Ureter (tissue), 1 donor: Measurements from ENCODE around the gene PLEKHG5. TPM values are rescaled to one million over a fixed set of nuclear protein-coding genes. Genes with fewer than 3 reads are reported as not detected.
"Not testable (repeated sequence)": the region's sequence is repeated elsewhere in the genome, so short reads cannot be mapped to it uniquely, and the experiment has no call there.

Source experiments
- DNase-seq: peaks from one replicate; pipeline ENCODE4 v3.0.0-alpha.2; 2020; ENCODE audit warnings: low spot score
- total RNA-seq: library from RNA; stranded (reverse); gene quantifications from one replicate; pipeline ENCODE4 v1.2.4, GENCODE V29; 2023
- donor health status: DM: yes; HTN: yes; CAD: no.

PLEKHG5 gene
- total RNA-seq, 1 donor from 2014 or later, result 17.7 TPM

DNA sequence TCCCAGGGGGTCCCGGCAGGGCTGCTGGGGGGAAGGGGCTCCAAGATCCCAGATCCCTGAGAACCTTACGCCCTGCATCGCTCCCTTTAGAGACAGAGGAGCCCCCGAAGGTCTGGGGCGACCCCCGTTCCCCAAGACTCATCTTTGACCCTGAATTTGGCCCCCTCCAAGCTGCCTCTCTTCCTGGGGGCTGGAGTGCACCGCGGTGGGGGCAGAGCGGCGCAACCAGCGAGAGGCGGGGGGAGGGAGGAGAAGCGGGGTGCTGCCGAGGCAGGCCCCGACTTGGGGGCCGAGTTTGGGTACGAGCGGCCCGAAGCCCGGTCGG, 5.4 kb upstream of the PLEKHG5 start:
- no peak for DNase-seq

DNA sequence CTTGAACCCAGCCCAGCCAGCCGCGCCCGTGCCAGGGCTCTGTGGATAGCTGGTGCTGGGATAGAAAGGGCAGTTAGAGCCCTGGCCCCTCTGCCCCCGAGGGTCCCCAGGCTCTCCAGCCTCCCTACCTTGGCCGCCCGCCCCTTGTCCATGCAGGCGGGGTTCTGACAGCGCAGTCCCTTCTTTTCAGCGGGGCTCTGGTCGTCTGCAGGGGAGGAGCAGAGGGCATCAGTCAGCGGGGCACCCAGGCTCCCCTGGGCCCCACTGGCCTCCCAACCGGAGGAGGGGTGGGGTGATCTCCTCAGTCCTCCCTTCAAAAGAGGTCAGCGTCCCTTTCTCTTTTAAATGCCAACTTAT, 4.9 kb upstream of the PLEKHG5 start:
- no peak for DNase-seq

DNA sequence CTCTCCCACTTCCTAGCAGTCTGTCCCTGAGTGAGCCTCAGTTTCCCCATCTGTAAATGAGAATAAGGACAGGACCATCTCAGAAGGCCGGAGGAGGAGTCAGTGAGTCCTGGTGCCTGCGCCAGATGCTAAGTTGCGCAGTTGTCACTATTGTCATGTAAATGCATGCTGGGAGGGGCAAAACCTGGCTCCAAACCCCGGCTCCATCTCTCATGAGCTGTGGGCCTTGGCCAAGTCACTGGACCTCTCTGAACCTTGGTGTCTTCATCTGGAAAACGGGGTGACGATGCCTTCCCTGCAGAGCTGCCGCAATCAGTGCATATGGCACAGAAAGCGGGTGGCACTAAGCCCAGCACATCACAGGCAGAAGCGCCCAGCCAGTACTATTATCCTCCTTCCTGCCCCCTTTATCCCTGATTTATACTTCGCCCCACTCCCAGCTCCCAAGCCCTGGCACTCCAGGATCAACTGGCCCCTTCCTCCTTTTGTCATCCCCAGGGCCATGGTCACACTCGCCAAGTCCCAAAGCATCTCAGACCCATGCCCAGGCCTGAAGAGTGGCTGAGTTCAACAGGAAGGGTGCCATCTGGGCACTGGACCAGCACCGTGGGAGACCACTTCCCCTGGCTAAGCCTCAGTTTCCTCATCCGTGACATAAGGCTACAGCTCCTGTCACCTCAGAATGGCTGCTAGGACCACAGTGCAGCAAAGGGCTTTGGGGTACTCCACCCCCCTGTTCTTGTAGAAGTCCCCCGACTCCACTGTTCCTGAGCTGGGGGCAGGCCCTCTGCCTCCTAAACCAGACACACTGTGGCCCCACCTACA, 4.3 kb upstream of the PLEKHG5 start:
- no peak for DNase-seq

DNA sequence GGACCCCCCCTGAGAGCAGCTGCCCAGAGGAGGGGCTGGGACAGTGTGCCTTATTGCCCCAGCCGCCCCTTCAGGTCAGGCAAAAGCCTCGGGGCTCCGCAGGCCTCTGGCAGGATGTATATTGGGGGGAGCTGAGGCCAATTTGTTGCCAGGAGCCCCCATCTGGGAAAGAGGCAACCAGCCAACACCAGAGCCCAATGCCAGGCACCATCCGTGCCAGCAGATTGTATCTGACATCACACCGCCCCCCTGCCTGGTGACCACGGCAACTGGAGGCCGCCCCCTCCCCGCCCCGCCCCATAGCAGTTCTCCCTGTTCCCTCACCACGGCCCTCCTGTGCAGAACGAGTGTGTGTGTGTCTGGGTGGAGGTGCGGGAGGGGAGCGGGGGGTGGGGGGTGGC, 3.6 kb upstream of the PLEKHG5 start:
- DNase-seq, result no peak

DNA sequence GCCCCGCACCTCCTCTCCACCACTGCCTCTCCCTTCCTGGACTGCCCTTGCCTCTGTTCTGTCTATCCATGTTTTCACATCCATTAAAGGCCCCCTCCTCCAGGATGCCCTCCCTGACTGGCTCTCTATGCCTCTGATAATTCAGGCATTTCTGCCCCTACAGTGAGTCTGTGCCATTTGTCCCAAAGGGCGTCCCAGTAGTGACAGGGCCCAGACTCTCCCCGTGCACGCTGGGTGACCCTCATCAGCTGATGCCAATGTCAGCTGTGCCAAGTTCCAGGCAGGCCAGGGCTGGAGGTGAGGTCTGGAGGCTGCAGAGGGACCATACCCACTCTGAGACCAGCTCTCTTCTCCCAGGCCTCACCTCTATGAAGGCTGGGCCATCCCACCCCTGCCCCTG, 3.2 kb upstream of the PLEKHG5 start:
- no peak for DNase-seq

DNA sequence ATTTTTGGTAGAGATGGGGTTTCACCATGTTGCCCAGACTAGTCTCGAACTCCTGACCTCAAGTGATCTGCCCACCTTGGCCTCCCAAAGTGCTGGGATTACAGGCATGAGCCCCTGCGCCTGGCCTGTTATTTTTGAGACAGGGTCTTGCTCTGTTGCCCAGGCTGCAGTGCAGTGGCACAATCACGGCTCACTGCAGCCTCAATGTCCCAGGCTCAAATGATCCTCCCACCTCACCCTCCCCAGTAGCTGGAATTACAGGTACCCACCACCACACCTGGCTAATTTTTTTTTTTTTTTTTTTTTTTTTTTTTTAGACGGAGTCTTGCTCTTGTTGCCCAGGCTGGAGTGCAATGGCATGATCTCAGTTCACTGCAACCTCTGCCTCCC, 2.4 kb upstream of the PLEKHG5 start:
- not testable (repeated sequence) for DNase-seq

DNA sequence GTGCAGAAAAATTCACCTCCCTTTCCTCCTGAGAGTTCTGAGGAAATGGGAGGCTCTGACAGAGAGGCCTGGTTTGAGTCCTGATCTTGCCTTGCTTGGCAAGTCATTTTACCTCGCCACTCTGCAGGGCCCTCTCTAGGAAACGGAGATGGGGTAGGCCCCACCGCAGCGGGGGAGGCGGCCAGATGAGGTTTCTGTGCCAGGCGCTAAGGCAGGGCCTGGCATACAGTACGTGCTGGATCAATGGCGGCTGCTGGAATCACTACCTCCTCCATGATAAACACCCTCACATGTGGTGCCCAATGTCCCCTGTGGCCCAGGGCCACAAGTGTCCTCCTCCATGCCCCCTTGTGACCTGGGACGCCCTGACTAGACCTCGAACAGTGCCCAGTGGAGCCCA, 499 bp upstream of the PLEKHG5 start:
- no peak for DNase-seq

DNA sequence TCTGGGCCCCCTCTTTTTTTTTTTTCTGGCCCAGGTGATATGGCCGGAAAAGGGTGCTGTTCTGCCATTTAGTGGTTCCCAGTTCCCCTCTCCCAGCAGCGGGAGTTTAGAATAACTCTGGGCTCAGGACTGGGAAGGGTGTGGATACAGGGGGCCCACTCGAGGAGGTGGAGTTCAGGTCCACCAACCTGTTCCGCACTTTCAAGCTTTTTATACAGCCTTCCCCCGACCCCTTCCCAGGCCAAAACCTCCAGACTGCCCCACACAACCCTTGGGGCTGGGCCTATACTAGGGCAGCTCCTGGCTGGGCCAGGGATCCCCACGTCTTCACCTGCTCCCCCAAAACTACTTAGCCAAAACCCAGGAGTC, 402 bp downstream of the PLEKHG5 start:
- no peak for DNase-seq

DNA sequence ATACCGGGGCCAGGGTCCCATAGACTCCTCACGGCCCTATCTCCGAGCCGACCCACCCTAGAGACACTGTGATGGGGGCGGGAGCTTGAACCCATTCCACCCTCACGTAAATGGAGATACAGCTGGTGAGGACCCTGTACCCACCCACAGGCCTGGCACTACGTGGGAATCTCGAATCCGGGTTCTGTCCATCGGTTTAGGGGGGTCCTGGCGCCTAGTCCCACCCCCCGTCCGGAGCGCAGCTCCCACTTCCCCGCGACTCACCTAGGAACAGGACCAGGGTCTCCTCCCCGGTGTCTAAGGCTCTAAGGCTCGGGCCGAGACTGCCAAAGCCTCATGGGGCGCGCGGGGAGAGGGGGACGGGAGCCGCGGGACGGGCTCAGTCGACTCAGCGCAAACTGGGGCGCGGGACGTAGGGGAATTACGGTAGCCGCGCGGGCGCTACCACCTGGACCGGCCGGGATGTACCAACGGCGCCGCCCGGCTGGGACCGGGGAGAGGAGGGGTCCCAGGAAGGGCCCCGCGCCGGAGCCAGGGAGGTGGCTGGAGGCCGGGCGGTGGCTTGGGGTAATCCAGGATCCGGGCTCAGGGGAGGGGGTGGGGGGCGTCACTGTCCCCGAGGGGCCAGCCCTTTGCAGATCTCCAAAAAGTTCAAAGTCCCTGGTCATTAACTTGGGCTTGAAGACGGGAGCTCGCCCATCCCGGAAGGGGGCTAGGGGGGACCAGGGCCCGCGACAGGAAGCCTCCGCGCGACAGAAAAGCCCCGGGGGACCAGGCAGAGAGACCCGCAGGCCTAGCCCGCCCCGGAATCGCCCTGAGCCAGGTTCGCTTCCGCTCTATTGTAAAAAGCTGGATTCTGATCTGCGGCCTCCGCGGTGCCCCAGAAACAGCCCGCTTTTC, 1.0 kb downstream of the PLEKHG5 start:
- DNase-seq, result peak; percentile 72

DNA sequence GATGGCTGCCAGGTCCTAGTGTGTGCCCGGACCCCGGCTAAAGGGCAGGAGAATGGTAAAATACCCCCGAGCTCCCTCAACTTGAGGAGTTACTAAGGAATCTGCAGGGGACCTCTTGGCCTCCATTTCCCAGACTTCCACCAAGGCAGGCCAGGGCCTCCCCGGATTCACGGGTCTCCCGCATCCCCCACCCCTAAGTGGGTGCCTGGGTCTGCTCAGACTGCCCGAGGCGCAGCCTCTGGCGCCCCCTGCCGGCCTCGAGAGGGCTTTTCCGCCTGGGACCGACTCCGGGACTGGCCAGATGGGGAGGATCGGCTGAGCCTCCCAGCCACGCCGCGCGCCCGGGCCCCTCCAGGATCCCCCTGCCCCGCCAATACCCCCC, 1.7 kb downstream of the PLEKHG5 start:
- peak; percentile 67 for DNase-seq

DNA sequence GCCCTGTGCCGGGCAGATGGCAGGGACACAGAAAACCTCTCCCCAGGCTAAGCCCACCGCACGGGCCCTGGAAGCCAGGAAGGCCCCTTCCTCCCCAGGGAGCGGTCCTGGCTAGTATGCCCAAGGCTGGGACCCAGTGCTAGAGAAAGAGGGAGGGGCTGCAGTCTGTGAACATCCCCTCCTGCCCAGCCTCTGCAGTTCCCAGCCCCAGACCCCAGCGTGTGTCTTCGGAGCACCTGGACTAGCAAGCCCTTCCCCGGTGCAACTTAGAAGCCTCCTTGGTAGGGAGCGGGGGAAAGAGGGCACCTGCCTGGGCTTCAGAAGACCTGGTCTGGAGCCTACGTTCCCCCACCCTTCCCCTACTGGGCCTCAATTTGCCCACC, 2.1 kb downstream of the PLEKHG5 start:
- DNase-seq, result no peak

DNA sequence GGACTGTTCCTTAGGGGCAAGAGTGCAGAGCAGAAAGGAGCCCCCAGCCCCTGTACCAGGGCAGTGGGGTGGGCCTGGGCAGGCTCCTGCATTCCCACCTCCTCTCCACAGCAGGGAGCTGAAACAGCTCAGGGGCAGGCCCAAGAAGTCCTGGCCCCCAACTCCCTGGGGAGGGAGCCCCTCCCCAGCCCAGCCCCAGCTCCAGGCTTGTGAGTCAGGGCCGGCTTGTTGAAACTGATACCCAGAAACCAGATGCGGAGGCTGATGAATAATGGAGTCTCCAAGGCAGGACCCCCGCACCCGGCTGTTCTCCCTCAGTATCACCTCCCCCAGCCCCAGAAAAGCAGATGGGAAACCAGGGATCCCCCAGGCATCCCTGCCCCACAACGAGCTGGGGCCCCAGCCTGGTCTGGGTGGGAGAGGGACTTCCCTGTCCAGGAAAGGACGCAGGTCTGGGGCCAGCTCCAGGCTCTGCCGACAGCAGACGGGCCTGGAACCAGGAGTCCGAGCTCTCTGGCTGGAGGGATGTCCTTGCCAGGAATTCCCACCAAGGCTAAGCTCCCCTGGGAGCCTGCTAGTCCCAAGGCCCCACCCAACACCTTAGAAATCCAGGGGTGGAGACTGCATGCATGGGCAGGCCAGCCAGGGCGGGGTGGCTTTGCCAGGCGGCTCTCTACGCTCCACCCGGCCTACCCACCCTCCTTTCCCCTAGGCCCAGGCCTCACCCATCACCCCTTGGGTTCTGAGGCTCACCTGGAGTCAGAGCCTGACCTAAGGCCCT, 2.7 kb downstream of the PLEKHG5 start:
- DNase-seq, result peak; percentile 73

DNA sequence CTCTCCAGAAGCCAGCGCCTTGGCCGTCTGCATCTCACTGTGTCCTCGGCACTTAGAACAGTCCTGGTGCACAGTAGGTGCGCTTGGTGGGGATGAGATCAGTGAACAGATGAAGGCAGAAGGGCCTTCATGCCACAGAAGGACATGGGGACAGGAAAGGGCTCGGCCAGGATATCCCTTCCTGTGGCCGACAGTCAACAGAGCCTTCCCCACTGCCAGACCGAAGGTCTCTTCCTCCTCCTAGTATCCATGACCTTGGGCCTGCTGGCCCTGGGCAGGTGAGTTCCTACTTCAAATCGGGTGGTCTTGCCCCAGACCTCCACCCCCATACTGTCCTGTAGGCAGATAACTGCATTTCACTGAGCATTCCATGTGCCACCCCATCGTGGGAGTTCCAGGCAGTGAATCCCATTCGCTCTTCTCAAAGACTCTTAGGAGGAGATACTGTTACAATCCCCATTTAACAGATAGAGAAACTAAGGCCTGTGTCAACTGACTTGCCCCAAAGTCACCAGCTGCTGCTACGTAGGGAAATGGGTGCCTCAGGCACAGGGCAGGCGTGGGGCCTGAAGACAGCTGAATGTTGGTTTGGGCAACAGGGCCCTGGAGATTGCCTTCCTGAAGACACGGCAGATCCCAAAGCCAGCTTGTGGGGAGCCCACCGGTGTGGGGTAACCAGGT, 3.5 kb downstream of the PLEKHG5 start:
- DNase-seq, result no peak

DNA sequence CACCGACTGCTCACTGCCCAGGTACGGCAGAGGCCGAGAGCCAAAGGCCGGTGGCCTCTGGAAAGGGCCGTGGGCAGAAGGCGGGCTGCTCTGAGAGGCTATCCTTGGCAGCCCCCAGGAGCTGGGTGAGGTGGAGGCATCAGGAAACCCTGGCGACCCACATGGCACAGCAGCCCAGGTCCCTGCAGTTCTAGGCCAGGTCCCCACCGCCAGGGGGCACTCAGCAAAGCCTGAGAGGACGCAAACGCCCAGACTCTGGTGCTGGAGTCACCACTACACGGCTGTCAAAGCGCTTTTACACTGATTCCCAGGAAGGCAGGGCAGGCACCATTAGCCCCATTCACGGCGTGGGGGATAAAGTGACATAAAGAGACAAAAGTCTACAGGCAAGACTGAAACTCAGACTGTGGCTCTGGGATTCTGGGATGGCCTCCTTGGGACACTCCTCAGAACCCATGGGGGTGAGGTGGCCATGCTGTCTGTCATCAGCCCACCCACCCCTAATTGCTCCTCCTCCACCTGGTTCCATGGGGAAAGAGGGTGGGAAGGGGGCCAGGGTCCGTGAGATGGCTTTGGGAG, 4.9 kb downstream of the PLEKHG5 start:
- peak; percentile 89 for DNase-seq

DNA sequence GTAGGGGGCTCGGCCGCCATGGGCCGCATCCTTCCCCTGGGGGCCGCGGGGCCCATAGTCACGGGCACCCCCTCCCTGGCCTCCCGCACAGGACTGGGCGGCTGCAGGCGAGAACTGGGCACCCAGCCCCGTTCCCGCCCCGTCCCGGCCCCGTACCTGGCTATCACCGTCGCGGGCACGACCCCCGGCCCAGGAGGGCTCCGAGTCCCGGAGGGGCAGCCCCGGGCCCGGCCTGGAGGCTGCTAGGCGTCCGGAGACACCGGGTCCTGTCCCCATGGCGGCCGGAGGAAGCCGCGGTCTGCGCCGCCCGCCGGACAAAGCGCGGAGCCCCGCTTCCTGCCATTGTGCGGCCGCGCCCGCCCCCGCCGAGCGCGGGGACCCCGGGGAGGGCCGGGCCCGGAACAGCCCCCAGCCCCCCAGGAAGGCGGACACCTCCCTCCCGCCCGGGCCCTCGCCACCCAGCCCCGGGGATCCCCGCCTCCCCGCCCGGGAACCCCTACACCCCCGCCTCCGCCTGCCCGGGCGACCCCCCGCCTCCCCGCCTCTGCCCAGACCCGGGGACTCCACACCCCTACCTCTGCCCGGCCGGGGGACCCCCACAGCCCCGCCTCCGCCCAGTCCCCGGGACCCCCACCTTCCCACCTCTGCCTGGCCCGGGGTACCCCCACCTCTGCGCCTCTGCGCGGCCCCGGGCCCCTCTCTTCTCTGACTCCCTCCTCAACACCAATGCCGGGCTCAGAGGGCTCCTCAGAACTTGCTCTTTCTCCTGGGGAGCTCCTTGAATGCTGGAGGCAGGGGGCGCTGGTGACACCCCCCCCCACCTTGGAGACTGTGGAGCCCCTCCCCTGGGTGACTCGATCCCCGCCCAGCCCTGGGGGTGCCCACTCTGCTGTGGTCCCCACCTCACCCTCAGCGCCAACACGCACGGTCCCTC, 6.0 kb downstream of the PLEKHG5 start:
- no peak for DNase-seq

DNA sequence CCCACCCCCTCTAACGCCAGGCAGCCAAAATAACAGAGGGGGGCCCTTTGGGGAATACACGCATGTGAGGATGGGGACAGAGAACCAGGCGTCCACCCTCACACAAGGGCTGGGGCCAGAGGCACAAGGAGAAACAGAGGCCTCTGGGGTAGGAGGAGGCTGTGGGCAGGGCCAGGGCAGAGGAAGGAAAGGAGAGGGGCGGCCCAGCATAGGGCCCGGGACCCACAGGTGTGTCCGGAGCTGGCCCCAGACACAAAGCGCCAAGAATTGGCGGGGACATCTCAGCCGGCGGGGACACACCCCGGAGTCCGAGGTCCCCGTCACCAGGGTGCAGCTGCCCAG, 6.7 kb downstream of the PLEKHG5 start:
- DNase-seq, result no peak

DNA sequence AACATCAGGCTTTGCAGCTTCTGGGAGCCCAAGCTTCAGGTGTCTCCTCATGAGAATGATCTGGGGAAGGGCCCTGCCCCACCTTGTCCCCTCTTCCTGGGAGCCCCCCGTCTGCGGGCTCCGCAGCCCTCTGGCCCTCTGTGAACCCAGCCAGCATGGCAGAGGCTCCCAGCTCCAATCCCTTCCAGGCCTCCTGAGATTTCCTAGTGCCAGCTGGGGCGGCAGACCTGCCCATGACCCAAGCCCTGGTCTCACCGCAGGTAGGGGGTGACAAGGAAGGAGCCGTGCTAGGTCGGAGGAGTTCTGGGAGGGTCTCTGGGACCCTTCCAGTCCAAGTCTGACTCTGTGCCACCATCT, 7.7 kb downstream of the PLEKHG5 start:
- no peak for DNase-seq

DNA sequence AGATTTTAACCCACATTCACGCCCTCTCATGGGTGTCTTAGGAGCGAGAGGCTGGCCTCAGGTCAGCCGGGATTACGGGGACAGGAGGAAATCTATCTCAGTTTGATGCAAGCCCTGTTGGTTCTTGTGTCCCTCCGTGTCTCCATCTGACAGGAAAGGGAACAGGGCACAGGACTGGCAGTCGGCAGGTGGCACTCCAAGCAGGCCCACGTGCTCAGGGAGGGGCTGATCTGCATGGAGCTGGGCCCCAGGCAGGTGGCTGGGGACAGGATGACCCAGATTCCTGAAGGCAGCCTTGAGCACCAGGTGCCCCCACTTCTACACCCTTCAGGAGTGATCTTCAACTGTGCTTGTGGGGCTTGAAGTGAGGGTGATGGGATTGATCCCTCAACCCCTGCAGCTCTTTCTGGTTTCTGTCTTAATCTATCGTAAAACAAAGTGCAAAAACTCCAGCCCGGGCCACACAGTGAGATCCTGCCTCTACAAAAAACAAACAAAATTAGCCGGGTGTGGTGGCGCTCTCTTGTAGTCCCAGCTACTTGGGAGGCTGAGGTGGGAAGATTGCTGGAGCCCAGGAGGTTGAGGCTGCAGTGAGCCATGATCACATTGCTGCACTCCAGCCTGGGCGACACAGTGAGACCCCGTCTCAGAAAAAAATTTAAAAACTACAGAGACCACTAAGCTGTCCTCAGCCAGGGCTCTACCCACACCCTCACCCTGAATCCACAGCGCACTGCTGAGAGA, 8.3 kb downstream of the PLEKHG5 start:
- no peak for DNase-seq

DNA sequence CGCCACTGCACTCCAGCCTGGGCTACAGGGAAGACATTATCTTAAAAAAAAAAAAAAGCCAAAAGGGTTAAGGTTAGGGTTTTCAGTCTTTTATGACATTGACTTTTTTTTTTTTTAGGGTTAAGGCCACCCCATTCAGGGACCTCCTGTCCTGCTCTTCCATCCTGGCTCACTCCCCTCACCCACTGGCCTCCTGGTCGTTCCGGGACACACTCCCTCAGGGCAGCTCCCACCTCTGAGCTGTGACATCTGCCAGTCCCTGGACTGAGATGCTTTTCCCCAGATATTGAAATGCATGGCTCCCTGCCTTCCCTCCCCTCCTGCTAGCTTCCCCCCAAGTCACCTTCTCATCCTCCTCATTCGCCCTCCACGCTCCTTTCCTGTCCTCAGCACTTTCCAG, 9.6 kb downstream of the PLEKHG5 start:
- no peak for DNase-seq
